Nucleus accumbens (tissue), 56 donors: ENCODE results near the gene TERB2.
"Not testable (repeated sequence)": the region's sequence is repeated elsewhere in the genome, so short reads cannot be mapped to it uniquely, and the experiment has no call there.

Experiments used
- DNase-seq, 56 donors: peaks; one replicate each; lab custom pipeline; 2025; lab: John Stamatoyannopoulos, UW

TERB2 gene

GRCh38 chr15:45001180-45001579 lies 44.7 kb downstream of the TERB2 start:
- DNase-seq, result not testable (repeated sequence)

- peak in 9 of 56 donors; percentile 2 to 42 (median 7) for DNase-seq
Measured at GRCh38 chr15:45003731-45004410, 47.4 kb downstream of the TERB2 start.

GRCh38 chr15:45004590-45005175 lies 48.2 kb downstream of the TERB2 start:
- not testable (repeated sequence) for DNase-seq

GRCh38 chr15:45009046-45009445 lies 52.6 kb downstream of the TERB2 start:
- no peak for DNase-seq

GRCh38 chr15:45015114-45015513 lies 58.6 kb downstream of the TERB2 start:
- not testable (repeated sequence) for DNase-seq

- DNase-seq, result not testable (repeated sequence)
Measured at GRCh38 chr15:45020222-45020900, 63.9 kb downstream of the TERB2 start.

GRCh38 chr15:45020901-45021259 lies 64.4 kb downstream of the TERB2 start:
- not testable (repeated sequence) for DNase-seq

GRCh38 chr15:45021348-45021747 lies 64.9 kb downstream of the TERB2 start:
- no peak for DNase-seq

- peak in 55 of 56 donors; percentile 53 to 96 (median 87) for DNase-seq
Measured at GRCh38 chr15:45022871-45023658, 66.6 kb downstream of the TERB2 start, which contains the start of gene SORD. Gene SORD (plus strand): TSS chr15:45023195. CDS start chr15:45023284, 89 bp downstream.

GRCh38 chr15:45023659-45024225 lies 67.3 kb downstream of the TERB2 start:
- peak in 3 of 56 donors; percentile 6 to 31 (median 14) for DNase-seq

- peak in 2 of 56 donors; percentile 14 to 27 for DNase-seq
Measured at GRCh38 chr15:45024649-45025048, 68.2 kb downstream of the TERB2 start.

GRCh38 chr15:45025627-45026026 lies 69.1 kb downstream of the TERB2 start:
- not testable (repeated sequence) for DNase-seq

- DNase-seq, result no peak
Measured at GRCh38 chr15:45026651-45027190, 70.2 kb downstream of the TERB2 start.

GRCh38 chr15:45027220-45027619 lies 70.7 kb downstream of the TERB2 start:
- no peak for DNase-seq
